GM21825 (cell line): Measurements from ENCODE around the gene SLC22A16.

Experiments
- ATAC-seq: cut with Tn5 transposase; IDR thresholded peaks from one replicate; pipeline ENCODE4 v1.9.1; 2021; ENCODE audit warnings: mild to moderate bottlenecking, moderate library complexity; ENCODE audit not compliant: unreplicated experiment

SLC22A16 gene

DNA sequence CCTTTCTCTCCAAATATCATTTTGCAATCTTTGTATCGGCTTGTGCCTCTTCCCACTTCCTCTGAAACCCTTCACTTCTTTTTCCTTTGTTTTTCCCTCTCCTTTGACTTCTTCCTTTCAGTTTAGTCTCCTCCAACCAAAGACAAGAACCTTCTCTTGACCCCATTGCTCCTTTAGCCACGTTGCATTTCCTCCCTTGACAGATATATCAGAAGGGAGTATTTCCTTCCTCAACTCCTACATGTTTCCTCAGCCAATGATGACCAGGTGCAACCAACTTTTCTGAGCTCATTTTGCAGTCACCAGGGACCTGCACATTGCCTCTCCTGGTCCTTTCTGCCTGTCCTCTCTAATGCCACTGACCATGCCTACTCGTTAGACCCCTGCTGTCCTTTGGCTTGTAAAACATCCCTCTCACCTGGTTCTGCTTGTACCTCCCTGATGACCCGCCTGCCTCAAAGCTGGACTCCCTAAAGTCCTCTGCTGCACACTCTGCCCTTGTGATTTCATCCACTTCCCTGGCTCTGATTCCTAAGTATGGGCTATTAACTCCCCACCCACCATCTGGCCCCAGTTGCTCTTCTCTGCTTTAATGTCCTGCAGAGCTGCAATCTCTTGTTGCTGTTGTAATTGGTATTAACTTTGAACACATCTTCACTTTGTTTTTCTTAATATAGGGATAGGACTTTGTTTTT is 27.4 kb downstream of the SLC22A16 start:
- ATAC-seq = no peak

GRCh38 chr6:110447761-110448160 is 28.7 kb downstream of the SLC22A16 start:
- no peak for ATAC-seq

- no peak for ATAC-seq
Measured at GRCh38 chr6:110446405-110446804, 30.0 kb downstream of the SLC22A16 start.

DNA sequence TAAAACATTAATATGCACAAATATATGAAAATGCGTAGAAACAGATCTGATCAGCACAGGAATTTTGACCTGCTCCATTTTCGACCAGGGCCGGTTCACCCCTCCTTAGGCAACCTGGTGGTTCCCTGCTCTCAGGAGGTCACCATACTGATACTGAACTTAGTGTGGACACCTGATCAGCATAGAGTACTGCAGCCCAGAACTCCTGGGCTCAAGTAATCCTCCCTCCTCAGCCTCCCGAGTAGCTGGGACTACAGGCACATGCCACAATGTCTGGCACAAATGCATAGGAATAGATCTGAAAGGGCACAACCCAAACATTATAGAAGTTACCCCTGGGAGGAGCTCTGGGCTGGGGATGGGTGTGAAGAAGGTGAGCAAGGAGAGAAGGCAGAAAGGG is 36.4 kb downstream of the SLC22A16 start:
- ATAC-seq = no peak

GRCh38 chr6:110439356-110439755 is 37.1 kb downstream of the SLC22A16 start:
- no peak for ATAC-seq

- ATAC-seq = no peak
Measured at GRCh38 chr6:110434961-110435602, 41.3 kb downstream of the SLC22A16 start.

DNA sequence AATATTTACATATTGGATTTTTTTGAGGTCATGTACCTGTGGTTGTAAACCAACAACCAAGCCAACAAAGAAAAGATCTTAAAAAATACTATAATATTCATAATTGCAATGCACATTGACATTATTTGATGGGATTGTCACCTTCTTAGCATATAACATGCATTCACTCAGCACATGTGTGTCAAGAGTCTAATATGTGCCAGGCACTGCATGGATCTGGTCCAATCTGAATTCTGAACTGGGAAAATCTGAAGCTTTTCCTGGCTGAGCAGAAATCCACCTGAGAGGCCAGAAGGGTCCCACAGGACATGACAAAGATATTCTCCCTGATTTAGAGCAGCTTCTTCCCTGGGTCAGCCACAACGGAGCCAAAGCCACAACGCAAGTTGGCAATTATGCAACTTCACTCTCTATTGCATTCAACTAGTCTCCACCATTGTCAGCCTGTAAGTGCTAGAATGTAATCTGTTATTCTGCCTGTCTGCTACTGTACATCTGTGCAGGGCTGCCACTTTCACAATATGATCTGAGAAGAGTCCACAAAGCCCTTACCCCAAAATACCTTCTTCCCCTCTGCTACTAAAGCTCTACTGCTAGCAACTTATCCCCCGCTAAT is 44.0 kb downstream of the SLC22A16 start:
- no peak for ATAC-seq

DNA sequence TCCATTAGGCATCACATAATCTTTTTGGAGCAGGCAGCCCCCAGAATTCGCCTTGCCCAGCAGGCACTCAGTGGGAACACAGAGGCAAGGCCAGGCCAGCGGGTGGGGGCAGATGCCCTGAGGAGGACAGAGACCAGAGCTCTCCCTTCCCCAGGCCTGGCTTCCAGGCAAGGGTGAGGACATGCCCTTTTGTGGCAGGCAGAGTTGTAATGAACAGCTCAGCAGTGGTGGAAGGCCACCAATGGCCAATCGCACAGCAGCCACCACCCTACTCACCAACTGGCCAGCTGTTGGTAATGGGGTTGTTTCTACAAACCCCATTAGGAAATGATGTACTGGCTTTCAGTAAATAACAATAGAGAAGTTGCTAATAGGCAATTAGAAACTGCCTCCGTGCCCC is 45.7 kb downstream of the SLC22A16 start:
- no peak for ATAC-seq

- no peak for ATAC-seq
Measured at GRCh38 chr6:110430236-110430635, 46.2 kb downstream of the SLC22A16 start.

DNA sequence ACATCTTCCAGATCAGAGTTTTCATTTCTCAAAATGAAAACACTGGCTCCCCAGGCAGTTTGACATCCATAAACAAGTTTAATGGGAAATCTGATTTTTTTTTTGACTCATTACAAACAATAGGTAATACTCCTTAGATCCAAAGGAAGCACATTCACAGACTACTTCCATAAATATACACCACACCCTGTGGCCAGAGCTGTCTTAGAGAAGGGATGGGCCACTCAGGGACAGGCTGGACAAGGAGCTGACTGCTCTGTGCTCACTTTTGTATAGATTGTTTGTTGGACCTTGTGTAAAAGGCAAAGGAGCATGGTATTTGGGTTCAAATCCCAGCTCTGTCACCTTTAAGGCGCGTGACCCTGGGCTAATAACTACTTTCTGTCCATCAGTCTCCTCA is 48.3 kb downstream of the SLC22A16 start:
- ATAC-seq = no peak

- ATAC-seq = no peak
Measured at GRCh38 chr6:110425816-110426215, 50.6 kb downstream of the SLC22A16 start.

DNA sequence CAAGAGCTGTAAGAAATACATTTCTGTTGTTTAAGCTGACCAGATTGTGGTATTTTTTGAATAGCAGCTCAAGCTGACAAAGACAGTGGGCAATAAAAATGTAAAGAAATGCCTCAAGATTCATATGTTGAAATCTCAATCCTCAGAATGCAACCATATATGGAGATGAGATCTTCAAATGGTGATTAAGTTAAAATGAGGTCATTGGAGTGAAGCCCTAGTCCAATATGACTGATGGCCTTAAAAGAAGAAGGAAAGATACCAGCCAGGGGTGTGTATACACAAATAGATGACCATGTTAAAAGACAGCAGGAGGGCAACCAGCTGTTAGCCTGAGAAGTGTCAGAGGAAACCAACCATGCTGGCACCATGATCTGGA is 54.0 kb downstream of the SLC22A16 start:
- no peak for ATAC-seq

DNA sequence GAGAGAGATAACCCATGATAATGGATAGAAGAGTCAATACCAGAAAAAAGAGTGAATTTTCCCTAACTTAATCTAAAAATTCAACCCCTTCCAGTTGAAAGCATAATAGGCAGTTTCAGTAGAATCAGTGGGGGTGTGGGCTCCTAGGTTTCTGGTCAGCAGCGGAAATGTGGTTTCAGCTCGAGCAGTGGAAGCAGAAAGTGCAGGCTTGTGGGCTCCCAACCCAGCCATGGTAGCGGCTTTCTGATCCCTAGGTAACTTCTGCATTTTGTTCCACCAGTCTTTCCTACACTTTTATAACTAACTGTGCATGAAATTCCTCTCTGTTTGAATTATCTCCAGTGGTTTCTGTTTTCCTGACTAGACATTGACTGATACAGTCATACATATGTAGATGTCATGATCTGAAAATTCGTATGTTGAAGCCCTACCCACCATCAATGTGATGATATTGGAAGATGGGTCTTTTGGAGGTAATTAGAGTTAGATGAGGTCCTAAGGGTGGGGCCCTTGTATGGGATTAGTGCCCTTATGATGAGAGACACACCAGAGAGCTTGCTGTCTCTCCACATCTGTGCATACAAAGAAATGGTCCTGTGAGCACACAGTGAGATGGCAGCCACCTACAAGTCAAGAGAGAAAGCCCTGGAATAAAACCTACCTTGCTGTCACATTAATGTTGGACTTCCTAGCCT is 54.5 kb downstream of the SLC22A16 start:
- ATAC-seq = no peak

DNA sequence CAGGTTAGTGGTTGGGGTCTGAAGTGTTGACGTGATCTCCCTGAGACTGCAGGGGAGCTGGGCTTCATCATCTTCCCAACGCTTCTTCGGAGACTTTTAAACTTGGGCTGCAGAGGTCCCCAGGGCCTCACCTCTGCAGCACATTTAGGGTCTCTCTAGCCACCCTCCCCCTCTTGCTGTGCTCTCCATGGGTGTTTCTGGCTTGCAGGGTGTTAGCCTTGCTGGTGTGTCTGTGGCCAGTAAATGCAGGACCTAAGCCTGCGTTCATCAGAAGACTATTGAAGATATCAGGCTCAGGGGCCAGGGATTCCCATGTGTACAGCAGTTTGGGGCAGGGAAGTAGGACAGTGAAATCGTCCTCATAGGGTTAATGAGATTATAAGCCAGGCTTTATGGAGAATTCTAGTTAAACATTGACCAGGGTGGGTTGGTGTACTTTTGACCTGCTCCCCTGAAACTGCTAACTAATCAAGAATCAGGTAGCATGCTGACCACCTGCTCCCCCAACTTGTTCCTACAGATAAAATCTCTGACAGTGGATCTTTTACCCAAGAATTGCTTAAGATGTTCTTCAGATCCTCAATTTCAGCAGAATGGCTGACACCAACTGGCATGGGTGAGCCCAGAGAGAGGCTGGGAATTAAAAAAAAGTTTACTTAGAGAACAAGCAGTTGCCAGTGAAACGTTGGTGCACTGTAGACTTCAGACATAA is 57.2 kb downstream of the SLC22A16 start:
- no peak for ATAC-seq

- ATAC-seq = no peak
Measured at GRCh38 chr6:110418594-110418993, 57.8 kb downstream of the SLC22A16 start.

- ATAC-seq = no peak
Measured at GRCh38 chr6:110415086-110415916, 61.1 kb downstream of the SLC22A16 start, which contains the start of gene DDO. DDO (minus strand) TSS chr6:110415575; CDS start chr6:110413462, 2,113 bp downstream.

DNA sequence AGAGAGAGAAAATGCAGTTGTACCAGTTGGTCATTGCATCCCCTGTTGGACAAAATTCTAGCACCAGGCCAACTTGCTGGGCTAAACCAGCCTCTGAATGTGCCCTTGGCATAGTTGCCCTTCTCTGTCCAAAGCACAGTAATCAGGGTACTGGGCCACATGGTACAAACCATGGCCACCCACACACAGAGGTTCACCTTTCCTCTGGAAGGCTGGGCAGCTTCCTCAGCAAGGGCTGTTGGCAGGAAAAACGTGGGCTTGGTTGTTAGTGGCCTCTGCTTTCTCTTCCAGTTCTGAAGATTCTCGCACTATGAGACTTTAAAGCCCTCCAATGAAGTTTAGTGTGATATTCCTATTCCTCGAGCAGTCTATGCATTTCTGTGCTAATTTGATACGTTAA is 61.7 kb downstream of the SLC22A16 start:
- ATAC-seq = no peak

GRCh38 chr6:110412360-110412759 is 64.1 kb downstream of the SLC22A16 start:
- ATAC-seq = no peak

DNA sequence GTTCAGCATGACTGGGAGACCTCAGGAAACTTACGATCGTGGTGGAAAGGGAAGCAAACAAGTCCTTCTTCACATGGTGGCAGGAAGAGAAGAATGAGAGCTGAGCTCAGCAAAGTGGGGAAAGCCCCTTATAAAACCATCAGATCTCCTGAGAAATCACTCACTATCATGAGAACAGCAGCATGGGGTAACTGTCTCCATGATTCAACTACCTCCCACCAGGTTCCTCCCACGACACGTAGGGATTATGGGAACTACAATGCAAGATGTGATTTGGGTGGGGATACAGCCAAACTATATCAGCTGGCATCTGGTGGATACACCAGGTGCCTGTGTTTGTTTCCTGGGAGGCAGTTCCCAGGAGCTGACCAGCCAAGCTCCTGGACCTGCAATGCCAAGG is 65.9 kb downstream of the SLC22A16 start:
- no peak for ATAC-seq

DNA sequence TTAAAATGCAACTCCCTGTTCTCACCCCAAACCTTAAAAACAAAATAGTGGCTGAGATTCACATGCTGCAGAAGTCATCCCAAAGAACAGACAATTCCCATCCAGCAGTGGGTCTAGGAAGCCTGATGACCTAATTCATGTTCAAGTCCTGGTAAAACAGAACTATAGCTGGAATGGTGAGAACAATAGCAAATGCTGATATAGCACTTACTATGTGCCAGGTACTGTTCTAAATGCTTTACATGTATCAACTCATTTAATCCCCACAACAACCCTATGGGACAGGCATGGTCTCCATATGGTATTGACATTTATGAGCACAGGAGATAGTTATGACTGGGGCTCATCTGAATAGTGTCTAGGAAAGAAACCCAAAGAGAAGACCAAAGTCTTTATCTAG is 66.6 kb downstream of the SLC22A16 start:
- no peak for ATAC-seq
